ENCODE results near the gene PPP1R1A.

The PPP1R1A gene

GRCh38 chr12:54603173-54603814 is 14.8 kb upstream of the PPP1R1A start:
- DNase-seq, result peak; percentile 62

- no peak for DNase-seq
Measured at GRCh38 chr12:54602661-54603060, 14.2 kb upstream of the PPP1R1A start.

- DNase-seq, result no peak
Measured at GRCh38 chr12:54601841-54602240, 13.4 kb upstream of the PPP1R1A start.

GRCh38 chr12:54598970-54599369 is 10.5 kb upstream of the PPP1R1A start:
- no peak for DNase-seq

- peak; percentile 40 for DNase-seq
Measured at GRCh38 chr12:54596526-54596946, 8.1 kb upstream of the PPP1R1A start.

- DNase-seq, result no peak
Measured at GRCh38 chr12:54595471-54595870, 7.0 kb upstream of the PPP1R1A start.

- no peak for DNase-seq
Measured at GRCh38 chr12:54593725-54594124, 5.3 kb upstream of the PPP1R1A start.

GRCh38 chr12:54593135-54593534 is 4.7 kb upstream of the PPP1R1A start:
- DNase-seq, result no peak

GRCh38 chr12:54592316-54592715 is 3.9 kb upstream of the PPP1R1A start:
- no peak for DNase-seq

- DNase-seq, result no peak
Measured at GRCh38 chr12:54590978-54591591, 2.6 kb upstream of the PPP1R1A start.

- DNase-seq, result no peak
Measured at GRCh38 chr12:54589964-54590363, 1.5 kb upstream of the PPP1R1A start.

- no peak for DNase-seq
Measured at GRCh38 chr12:54588890-54589267, 420 bp upstream of the PPP1R1A start.

- DNase-seq, result no peak
Measured at GRCh38 chr12:54587315-54587873, 1.1 kb downstream of the PPP1R1A start.

GRCh38 chr12:54586620-54587019 is 1.8 kb downstream of the PPP1R1A start:
- DNase-seq, result no peak

- DNase-seq, result no peak
Measured at GRCh38 chr12:54585243-54585642, 3.2 kb downstream of the PPP1R1A start.

- no peak for DNase-seq
Measured at GRCh38 chr12:54584128-54584527, 4.3 kb downstream of the PPP1R1A start.

- DNase-seq, result no peak
Measured at GRCh38 chr12:54583726-54584125, 4.7 kb downstream of the PPP1R1A start.

GRCh38 chr12:54581412-54581811 is 7.0 kb downstream of the PPP1R1A start:
- no peak for DNase-seq

GRCh38 chr12:54579696-54580333 is 8.6 kb downstream of the PPP1R1A start:
- peak; percentile 79 for DNase-seq

GRCh38 chr12:54579258-54579657 is 9.2 kb downstream of the PPP1R1A start:
- DNase-seq, result no peak

GRCh38 chr12:54578778-54579177 is 9.7 kb downstream of the PPP1R1A start:
- DNase-seq, result no peak

GRCh38 chr12:54572881-54573280 is 15.6 kb downstream of the PPP1R1A start:
- DNase-seq, result no peak

GRCh38 chr12:54571193-54572188 is 17.0 kb downstream of the PPP1R1A start:
- DNase-seq, result no peak

Measured in activated T-cell treated with anti-CD3 and anti-CD28 coated beads for 4 hours (primary cell).